GM21786 (cell line): Measurements from ENCODE around the gene MBTPS1.
"Not testable (repeated sequence)": the region's sequence is repeated elsewhere in the genome, so short reads cannot be mapped to it uniquely, and the experiment has no call there.

ENCODE experiments used
- ATAC-seq: cut with Tn5 transposase; IDR thresholded peaks from one replicate; pipeline ENCODE4 v1.9.1; 2021; ENCODE audit not compliant: unreplicated experiment

Gene MBTPS1

DNA sequence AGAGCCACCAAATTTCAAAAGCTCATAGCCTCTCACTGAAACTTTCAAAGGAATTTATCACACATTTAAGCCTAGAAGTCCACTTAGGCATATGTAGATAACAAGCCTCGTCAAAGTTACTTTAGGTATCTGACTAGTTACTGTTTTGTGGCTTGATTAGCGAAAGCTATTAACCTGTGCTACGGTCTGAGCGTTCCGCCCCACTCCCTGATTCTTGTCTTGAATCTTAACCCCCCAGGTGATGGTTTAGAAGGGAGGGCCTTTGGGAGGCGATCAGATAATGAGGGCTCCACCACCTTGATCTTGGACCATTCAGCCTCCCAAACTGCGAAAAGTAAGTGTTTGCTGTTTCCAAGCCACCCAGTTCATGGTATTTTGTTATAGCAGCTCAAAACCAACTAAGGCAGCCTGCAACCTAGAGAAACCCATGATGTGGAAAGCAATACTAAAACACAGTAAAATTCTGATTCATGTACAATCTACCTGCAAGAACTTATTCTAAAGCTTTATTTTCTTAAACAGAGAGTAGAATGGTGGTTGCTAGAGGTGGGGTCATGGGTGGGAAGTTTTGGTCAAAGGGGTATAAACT lies 21.1 kb upstream of the MBTPS1 start:
- ATAC-seq, result no peak

DNA sequence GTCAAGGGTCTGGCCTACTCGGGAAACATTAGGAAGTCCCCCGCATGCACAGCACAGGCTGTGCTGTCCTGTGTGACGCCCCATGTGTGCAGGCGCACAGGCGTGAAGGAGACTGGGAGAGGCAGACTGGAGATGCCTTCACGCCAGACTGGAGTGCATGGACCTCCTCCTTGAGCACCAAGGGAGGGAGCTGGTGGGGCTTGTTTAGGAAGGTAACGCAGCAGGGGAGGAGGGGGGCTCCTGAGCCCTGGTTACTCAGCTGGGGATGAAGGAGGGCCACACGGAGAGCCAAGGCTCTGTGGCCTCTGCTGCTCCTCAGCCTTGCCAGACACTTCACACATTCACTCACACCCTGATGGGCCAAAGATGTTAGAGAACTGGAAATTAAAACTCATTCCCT lies 20.5 kb upstream of the MBTPS1 start:
- no peak for ATAC-seq

GRCh38 chr16:84136331-84137125 lies 19.8 kb upstream of the MBTPS1 start:
- no peak for ATAC-seq

DNA sequence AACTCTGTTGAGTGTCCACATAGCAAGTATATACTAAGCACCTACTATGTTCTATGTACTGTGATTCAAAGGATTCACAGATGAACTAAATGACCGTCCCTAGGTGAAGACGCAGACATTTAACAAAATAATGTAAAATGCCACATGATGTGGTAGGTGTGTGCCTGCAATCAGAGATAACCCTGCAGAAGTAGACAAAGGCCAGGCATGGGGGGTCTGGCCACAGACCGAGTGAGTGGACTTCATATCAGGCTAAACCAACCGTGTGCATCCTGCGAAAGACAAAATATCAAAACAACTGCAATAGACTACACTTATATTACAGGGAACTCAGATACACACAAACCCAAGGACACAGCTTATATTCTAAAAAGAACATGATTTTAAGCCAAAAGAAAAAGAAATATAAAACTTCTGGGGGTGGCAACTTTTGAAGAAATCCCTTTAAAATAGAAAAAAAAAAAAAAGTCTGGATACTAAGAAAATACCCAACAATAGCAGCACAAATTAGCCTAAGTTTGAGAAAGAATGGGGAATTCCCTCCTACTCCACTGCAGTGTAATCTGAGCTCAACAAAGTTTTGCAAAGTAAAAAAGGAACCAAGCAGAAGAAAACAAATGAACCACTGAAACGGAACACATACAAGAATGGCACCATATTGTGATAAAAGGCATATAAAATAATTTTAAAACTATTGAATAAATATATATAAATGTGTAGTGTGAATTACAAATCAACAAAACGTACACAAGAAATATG lies 16.0 kb upstream of the MBTPS1 start:
- no peak for ATAC-seq

DNA sequence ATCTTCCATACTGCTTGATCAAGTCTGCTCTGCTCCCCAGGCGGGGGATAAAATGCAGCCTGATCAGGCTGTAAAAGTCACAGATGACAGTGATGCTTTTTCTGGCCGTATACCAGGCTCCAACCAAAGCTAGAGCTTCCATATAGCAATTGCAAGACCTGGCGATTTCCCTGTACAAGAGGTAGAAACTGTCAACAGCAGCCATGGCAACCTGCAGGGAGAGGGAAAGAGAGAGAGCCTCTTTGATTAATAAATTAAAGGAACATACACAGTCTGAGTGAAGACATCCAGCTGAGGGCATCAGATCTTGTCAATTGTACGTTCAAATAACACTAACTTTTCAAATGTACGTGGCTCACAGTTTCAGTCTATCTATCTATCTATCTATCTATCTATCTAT lies 14.4 kb upstream of the MBTPS1 start:
- no peak for ATAC-seq

DNA sequence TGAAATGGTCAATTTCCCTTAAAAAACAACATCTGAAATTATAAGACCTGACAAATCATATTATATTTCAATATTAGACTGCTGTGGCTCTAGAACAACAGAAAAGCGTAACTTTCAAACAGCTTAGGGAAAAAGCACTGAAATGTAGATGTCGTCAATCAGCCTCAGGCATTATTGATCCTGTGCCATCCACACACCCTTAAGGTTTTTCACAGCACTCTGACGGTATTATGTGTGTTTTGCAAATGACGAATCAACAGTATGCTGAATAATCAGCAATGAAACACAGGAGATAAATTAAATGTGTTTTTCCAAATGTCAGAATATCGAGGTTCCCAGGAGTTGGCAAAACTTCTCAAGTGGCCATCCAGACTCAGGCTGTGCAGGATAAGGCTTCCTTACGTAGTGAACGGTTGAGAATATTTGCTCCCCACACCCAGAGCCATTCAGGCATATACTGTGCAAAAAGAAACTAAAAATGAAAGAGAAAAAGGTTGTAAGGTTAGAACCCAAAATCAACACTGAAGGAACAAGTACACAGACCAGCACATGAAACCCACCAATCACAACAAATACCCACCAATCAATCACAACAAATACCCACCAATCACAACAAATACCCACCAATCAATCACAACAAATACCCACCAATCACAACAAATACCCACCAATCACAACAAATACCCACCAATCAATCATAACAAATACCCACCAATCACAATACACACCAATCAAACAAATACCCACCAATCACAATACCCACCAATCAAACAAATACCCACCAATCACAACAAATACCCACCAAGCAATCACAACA lies 7.7 kb upstream of the MBTPS1 start:
- no peak for ATAC-seq

DNA sequence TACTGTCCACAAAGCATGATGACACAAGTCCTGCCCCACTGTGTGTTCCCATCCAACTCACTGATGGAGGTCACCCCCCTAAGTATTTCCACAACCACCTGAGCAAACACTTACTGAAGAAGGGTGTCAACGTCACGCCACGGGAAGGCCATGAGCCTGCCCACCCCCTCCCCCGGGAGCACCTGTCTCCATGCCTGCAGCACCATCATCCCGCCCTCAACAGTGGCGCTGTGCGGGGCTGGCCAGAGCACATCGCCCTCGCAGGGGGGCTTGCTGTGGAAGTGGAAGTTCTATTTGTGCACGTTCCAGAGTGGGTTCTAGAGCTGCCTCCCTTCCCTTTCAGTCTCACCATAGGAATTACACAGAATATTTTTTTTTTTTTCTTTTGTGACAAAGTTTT lies 4.3 kb upstream of the MBTPS1 start:
- no peak for ATAC-seq

GRCh38 chr16:84120023-84120422 lies 3.3 kb upstream of the MBTPS1 start:
- no peak for ATAC-seq

- no peak for ATAC-seq
Measured at GRCh38 chr16:84119368-84119767, 2.6 kb upstream of the MBTPS1 start.

GRCh38 chr16:84118315-84118714 lies 1.6 kb upstream of the MBTPS1 start:
- not testable (repeated sequence) for ATAC-seq

GRCh38 chr16:84117494-84117843 lies 727 bp upstream of the MBTPS1 start:
- no peak for ATAC-seq

DNA sequence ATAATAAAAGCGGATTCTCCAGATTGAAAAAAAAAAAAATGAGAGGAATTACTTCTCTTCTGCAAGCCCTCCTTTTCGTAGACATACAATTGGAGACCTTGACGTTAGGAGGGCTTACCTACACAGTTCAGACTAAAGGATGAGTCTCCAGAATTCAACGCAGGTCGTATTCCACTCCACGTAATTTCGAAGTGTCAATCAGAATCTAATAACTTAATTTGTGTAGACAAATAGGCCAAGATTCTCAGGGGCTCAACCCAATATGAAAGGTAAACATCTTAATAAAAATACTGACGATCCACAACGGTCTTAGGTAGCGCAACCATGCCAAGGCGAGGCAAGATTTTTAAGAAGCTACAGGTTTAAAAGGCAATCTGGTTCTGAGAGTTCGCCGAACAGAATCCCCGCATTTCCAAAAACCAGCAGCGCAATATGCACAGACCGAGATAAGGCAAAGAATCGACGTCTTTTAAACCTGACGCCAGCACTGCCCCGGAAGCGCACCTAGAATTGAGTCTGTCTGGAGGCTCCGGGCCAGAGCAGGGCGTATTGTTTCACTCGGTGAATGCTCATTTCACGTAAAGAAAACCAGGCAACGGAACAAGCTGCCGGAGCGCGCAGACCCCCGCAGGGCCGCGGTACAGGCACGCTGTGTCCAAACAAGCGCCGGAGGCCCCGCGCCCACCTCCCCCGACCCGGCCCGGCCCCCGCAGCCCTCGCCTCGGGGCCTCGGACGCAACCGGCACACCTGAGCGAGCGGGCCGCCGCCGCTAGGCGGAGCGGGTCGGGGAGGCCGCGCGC lies 623 bp downstream of the MBTPS1 start:
- peak; percentile 26 for ATAC-seq

DNA sequence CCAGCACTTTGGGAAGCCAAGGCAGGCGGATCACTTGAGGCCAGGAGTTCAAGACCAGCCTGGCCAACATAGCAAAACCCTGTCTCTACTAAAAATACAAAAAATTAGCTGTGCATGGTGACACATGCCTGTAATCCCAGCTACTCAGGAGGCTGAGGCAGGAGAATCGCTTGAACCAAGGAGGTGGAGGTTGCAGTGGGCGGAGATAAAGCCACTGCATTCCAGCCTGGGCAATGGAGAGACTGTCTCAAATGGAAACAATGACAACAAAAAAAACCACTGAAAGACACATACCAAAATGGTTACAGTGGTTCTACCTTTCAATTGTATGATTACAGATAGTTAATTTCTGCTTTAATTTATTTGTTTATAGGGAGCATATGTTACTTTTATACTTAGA lies 4.8 kb downstream of the MBTPS1 start:
- ATAC-seq, result not testable (repeated sequence)

GRCh38 chr16:84111525-84111924 lies 5.2 kb downstream of the MBTPS1 start:
- ATAC-seq, result no peak

DNA sequence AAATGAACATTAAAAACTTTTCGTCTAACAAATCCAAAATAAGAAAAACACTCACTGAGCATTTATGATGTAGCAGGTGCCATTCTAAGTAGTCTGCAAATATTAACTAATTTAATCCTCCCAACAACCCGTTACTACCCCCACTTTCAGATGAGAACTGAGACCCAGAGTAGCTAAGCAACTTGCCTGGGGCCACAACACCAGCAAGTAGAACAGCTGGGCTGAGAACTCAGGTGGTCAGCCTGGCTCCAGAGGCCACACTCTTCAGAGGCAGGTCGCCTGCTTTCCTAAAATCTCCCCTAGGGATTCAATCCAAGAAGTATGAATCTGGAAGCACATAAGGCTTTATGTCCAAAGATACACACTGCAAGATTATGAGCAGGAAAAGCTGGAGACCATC lies 6.2 kb downstream of the MBTPS1 start:
- ATAC-seq, result no peak

DNA sequence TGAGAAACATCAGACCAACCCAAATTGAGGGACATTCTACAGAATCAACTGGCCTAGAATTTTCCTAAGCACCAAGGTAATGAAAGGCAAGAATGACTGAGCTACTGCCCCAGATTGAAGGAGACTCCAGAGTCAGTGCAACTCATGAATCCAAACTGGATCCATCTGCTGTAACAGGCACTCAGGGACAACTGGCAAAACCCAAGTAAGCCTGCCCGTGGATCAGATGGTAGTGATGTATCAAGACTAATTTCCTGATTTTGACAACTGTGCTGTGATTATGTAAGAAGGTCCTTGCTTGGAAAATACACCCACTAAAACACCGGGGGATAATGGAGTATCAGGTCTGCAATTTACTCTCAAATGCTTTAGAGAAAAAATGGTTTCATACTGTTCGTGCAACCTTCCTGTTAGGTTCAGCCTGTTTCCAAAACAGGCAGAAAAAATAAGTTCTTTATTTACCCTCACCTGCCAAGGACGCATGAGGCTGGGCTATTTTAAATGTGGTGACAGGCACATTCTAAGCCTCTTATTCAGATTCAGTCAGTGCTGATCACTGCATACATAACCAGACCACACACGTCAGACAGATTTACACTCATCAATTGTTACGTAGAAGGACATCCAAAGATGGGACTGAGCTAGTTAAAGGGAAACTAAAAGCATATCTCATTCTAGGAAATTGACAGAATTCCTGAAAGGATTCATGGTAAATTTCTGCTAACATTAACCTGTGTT lies 7.0 kb downstream of the MBTPS1 start:
- ATAC-seq, result no peak

DNA sequence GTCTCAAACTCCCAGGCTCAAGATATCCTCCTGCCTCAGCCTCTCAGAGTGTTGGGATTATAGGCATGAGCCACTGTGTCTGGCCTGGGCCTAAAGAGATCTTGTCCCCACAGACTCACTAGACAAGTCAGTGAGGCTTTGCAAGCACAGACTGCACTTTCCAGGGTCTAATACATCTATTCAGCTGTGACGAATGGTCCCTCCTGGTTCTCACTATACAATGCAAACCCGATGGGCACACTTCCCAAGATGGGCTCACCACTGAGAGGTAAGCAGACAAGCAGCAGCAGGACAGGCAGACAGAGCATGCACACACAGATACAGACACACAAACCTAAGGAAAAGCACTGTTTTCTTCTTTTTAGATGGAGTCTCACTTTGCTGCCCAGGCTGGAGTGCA lies 8.8 kb downstream of the MBTPS1 start:
- ATAC-seq, result no peak

- ATAC-seq, result no peak
Measured at GRCh38 chr16:84105948-84106740, 10.6 kb downstream of the MBTPS1 start.

DNA sequence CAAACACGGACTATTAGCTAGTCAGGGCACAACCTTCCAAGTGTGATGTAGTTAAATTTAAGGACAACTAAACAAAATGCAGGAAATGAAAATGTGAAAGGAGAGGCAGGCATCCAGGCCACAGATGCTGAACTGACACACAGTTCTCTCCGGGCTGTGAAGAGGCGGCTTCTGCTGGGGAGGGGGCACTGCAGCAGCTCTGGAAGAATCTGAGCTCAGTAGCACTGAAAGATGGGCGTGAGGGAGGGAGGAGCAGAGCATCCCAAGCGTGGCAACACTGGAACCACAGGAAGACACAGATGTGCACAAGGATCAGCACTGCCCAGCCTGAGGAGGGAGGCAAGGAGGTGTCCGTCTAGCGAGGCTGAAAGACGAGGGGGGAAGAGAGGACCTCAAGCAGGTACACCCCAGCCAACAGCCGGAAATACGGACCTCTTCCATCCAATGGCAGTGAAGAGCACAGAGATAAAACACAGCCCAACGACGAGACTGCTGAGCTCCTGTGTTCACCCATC lies 11.4 kb downstream of the MBTPS1 start:
- no peak for ATAC-seq
